ENCODE measurements around the gene AIP.

DNA sequence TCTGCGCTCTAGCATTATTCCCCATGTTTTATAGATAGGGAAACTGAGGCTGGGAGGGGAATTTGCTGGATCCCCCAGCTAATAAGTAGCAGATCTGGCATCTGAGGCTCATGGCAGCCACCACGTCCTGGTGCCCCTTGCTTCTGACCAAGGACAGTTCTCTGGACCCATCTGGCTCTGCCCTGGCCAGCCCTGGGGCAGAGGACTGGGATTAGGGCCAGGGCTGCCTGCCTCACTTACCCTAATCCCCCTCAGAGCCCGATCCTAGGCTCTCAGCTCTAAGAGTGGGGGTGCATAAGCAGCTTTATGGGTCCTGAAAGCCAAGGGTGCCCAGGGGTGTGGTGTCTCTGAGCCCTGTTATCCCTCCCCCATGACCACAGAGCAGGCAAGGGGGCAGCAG is 27.8 kb upstream of the AIP start, which contains the start of gene CABP4:
- TF ChIP-seq, protein P1, sequence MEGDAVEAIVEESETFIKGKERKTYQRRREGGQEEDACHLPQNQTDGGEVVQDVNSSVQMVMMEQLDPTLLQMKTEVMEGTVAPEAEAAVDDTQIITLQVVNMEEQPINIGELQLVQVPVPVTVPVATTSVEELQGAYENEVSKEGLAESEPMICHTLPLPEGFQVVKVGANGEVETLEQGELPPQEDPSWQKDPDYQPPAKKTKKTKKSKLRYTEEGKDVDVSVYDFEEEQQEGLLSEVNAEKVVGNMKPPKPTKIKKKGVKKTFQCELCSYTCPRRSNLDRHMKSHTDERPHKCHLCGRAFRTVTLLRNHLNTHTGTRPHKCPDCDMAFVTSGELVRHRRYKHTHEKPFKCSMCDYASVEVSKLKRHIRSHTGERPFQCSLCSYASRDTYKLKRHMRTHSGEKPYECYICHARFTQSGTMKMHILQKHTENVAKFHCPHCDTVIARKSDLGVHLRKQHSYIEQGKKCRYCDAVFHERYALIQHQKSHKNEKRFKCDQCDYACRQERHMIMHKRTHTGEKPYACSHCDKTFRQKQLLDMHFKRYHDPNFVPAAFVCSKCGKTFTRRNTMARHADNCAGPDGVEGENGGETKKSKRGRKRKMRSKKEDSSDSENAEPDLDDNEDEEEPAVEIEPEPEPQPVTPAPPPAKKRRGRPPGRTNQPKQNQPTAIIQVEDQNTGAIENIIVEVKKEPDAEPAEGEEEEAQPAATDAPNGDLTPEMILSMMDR (conservative IDR thresholded peaks at IDR 0.05; ENCODE audit: low read length), result no peak
- no peak for TF ChIP-seq EZH2phosphoT487 (IDR thresholded peaks at IDR 0.05; ENCODE audit: borderline replicate concordance)

Data from Loucy (cell line).